SK-N-MC (cell line): ENCODE measurements around the gene IQCE.

Experiments used
- EZH2 ChIP-seq: fragments of 200-600 bp; sonication (generic); IDR thresholded peaks from one replicate; pipeline ENCODE4 v1.6.1; 2017; ENCODE audit warnings: antibody characterized with exemption
- FOXP2 ChIP-seq: optimal IDR thresholded peaks from 2 replicates; pipeline ENCODE3; 2011; ENCODE audit warnings: mild to moderate bottlenecking, moderate library complexity; ENCODE audit not compliant: insufficient read depth; ENCODE audit errors: extremely low read length, control extremely low read depth
- POLR2AphosphoS5 ChIP-seq: IDR thresholded peaks from 2 replicates; pipeline ENCODE4 v1.6.1; 2012; ENCODE audit warnings: mild to moderate bottlenecking, low read depth, low read length, borderline replicate concordance

DNA sequence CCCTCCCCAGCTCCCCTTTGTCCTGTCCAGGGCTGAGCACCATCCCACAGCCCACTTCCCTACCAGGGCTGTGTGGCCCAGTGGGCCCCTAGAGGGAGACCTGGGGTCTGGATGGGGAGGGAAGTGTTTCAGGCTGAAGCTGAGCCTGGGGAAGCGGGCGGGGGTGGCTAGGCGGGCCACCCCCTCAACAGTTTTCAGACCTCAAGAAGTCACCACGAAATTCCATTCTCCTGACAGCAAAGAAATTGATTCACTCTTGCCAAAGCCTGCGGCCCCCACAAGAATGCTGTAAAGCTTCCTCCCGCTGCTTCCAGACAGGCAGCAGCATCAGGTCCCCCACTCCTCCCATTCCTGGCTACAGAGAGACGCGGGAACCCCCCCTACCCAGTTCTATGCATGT is 41.8 kb upstream of the IQCE start:
- TF ChIP-seq POLR2AphosphoS5 (no peak), EZH2 (no peak), FOXP2 (no peak)
